ENCODE data around the gene SH3BP1. TPM values are rescaled to one million over a fixed set of nuclear protein-coding genes. Genes with fewer than 3 reads are reported as not detected.

SH3BP1 gene
- total and polyA plus RNA-seq, 9 of the 15 experiments (the other 6 are each of a cell fraction or from before 2014, with no cell fraction given): 0.10 to 36.2 (median 10.4) TPM

DNA sequence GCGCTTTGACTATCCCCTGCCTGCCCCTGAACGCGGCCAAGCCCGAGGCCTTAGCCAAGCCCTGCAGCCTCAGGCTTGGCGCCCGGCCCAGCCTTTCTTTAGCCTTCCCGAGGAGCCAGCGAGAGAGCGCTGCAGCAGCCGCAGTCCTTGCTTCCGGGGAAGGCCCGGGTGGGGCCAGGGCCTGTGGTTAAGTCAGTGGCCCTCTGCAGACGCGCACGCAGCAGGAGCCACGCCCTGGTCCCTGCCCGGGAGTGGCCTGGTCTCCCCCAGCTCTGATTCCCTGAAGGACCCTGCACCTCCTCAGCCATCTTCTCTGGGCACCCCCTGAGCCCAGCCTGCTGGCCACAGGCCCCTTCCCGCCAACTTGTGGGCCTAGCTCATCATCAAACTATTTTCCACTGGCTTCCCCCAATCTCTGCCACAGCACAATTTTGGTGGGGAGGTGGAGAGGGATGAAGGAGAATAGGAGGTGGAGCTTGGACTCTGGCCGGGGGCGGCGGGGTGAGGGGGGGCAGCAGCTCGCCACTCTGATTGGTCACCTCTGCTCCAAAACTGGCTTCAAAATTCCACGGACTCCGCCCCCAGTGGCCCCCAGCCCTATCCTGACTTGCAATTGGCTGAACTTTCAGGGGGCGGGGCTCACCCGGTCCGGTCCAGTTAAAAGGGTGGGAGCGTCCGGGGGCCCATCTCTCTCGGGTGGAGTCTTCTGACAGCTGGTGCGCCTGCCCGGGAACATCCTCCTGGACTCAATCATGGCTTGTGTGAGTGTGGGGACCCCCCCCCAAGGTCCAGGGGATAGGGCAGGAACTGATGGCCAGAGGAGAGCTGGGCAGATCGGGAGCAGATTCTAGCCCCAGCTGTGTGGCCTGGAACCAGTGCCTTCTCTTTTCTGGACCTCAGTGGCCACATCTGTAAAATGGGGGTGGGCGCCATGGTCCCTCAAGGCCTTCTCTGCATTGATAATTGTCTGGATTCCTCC is 35.8 kb downstream of the SH3BP1 start, which contains the start of gene LGALS1 (continued):
- TF ChIP-seq, protein P1, sequence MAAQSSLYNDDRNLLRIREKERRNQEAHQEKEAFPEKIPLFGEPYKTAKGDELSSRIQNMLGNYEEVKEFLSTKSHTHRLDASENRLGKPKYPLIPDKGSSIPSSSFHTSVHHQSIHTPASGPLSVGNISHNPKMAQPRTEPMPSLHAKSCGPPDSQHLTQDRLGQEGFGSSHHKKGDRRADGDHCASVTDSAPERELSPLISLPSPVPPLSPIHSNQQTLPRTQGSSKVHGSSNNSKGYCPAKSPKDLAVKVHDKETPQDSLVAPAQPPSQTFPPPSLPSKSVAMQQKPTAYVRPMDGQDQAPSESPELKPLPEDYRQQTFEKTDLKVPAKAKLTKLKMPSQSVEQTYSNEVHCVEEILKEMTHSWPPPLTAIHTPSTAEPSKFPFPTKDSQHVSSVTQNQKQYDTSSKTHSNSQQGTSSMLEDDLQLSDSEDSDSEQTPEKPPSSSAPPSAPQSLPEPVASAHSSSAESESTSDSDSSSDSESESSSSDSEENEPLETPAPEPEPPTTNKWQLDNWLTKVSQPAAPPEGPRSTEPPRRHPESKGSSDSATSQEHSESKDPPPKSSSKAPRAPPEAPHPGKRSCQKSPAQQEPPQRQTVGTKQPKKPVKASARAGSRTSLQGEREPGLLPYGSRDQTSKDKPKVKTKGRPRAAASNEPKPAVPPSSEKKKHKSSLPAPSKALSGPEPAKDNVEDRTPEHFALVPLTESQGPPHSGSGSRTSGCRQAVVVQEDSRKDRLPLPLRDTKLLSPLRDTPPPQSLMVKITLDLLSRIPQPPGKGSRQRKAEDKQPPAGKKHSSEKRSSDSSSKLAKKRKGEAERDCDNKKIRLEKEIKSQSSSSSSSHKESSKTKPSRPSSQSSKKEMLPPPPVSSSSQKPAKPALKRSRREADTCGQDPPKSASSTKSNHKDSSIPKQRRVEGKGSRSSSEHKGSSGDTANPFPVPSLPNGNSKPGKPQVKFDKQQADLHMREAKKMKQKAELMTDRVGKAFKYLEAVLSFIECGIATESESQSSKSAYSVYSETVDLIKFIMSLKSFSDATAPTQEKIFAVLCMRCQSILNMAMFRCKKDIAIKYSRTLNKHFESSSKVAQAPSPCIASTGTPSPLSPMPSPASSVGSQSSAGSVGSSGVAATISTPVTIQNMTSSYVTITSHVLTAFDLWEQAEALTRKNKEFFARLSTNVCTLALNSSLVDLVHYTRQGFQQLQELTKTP (IDR thresholded peaks at IDR 0.05; ENCODE audit: low read depth in 1 of 2, partially characterized antibody in 2 of 2): no peak
- TF ChIP-seq NCOA6 (IDR thresholded peaks at IDR 0.05): no peak
- TF ChIP-seq, protein P2, sequence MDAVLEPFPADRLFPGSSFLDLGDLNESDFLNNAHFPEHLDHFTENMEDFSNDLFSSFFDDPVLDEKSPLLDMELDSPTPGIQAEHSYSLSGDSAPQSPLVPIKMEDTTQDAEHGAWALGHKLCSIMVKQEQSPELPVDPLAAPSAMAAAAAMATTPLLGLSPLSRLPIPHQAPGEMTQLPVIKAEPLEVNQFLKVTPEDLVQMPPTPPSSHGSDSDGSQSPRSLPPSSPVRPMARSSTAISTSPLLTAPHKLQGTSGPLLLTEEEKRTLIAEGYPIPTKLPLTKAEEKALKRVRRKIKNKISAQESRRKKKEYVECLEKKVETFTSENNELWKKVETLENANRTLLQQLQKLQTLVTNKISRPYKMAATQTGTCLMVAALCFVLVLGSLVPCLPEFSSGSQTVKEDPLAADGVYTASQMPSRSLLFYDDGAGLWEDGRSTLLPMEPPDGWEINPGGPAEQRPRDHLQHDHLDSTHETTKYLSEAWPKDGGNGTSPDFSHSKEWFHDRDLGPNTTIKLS (IDR thresholded peaks at IDR 0.05; ENCODE audit: borderline replicate concordance, low read depth): no peak; the same call in 1 of the 2 replicates
- TF ChIP-seq MAFF (IDR thresholded peaks at IDR 0.05; ENCODE audit: low read length): no peak
- TF ChIP-seq FOXK1 (CRISPR knock-in tag; IDR thresholded peaks at IDR 0.05; ENCODE audit: borderline replicate concordance): no peak
- TF ChIP-seq EZH2 (IDR thresholded peaks at IDR 0.05; ENCODE audit: borderline replicate concordance, low read depth, low read length): no peak
- TF ChIP-seq SPI1 (IDR thresholded peaks at IDR 0.05; ENCODE audit: borderline replicate concordance, low read depth, low read length): no peak
- TF ChIP-seq ARHGAP35 (IDR thresholded peaks at IDR 0.05; ENCODE audit: partially characterized antibody): no peak
- no peak for TF ChIP-seq OTX1 (CRISPR knock-in tag; IDR thresholded peaks at IDR 0.05)
- TF ChIP-seq ASH1L (IDR thresholded peaks at IDR 0.05; ENCODE audit: borderline replicate concordance, low read depth, partially characterized antibody): no peak
- no peak for TF ChIP-seq ESRRB (CRISPR knock-in tag; IDR thresholded peaks at IDR 0.05; ENCODE audit: borderline replicate concordance)
- TF ChIP-seq SAFB (IDR thresholded peaks at IDR 0.05; ENCODE audit: borderline replicate concordance, low read depth, low read length): no peak
- no peak for TF ChIP-seq PHF20 (IDR thresholded peaks at IDR 0.05; ENCODE audit: partially characterized antibody)
- TF ChIP-seq, protein P3, sequence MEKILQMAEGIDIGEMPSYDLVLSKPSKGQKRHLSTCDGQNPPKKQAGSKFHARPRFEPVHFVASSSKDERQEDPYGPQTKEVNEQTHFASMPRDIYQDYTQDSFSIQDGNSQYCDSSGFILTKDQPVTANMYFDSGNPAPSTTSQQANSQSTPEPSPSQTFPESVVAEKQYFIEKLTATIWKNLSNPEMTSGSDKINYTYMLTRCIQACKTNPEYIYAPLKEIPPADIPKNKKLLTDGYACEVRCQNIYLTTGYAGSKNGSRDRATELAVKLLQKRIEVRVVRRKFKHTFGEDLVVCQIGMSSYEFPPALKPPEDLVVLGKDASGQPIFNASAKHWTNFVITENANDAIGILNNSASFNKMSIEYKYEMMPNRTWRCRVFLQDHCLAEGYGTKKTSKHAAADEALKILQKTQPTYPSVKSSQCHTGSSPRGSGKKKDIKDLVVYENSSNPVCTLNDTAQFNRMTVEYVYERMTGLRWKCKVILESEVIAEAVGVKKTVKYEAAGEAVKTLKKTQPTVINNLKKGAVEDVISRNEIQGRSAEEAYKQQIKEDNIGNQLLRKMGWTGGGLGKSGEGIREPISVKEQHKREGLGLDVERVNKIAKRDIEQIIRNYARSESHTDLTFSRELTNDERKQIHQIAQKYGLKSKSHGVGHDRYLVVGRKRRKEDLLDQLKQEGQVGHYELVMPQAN (IDR thresholded peaks at IDR 0.05; ENCODE audit: borderline replicate concordance): peak; percentile 33; the same call in 1 of the 2 replicates
- no peak for TF ChIP-seq ZFPM2 (CRISPR knock-in tag; IDR thresholded peaks at IDR 0.05)
- TF ChIP-seq GATAD2B (IDR thresholded peaks at IDR 0.05; ENCODE audit: borderline replicate concordance): no peak
- no peak for TF ChIP-seq ZNF23 (CRISPR knock-in tag; IDR thresholded peaks at IDR 0.05)
- no peak for TF ChIP-seq KAT7 (CRISPR knock-in tag; IDR thresholded peaks at IDR 0.05; ENCODE audit: borderline replicate concordance)
- TF ChIP-seq ZNF253 (CRISPR knock-in tag; conservative IDR thresholded peaks at IDR 0.05): no peak
- TF ChIP-seq NEUROD1 (IDR thresholded peaks at IDR 0.05; ENCODE audit: borderline replicate concordance, low read depth, low read length, partially characterized antibody): no peak
- peak; percentile 68 for TF ChIP-seq CXXC5 (CRISPR knock-in tag; IDR thresholded peaks at IDR 0.05)
